SU-DHL-6 (cell line): Measurements from ENCODE around the gene MAP4K5.

Source experiments
- CTCF ChIP-seq: fragments of 200-600 bp; sonication (generic); IDR thresholded peaks from one replicate; pipeline ENCODE4 v1.5.1; 2017; ENCODE audit warnings: antibody characterized with exemption, mild to moderate bottlenecking, low read length, moderate library complexity; ENCODE audit not compliant: insufficient read depth, poor library complexity, severe bottlenecking
- EZH2phosphoT487 ChIP-seq: fragments of 200-600 bp; sonication (generic), shearing (Covaris generic); conservative IDR thresholded peaks from 2 replicates; pipeline ENCODE4 v1.6.1; 2018; ENCODE audit warnings: mild to moderate bottlenecking, antibody characterized with exemption, low read length, moderate library complexity, mixed read lengths

DNA sequence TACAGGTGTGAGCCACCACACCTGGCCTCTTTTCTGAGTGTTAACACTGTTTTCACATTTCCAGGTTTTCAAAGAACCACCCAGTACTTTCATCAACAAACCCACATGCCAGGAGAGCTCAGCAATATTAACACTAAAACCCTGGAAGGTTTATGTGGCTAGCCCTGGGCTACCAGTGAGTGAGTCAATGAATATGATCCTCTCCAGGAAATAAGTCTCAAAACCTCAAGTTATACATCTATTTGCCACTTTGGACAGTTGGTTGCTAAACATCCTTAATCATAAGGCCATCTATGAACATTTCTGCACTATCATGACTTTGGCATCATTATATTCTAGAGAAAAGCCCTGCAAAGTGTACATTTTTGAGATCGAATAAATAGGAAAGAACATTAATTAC is 129.4 kb downstream of the MAP4K5 start:
- TF ChIP-seq CTCF (no peak), EZH2phosphoT487 (no peak)
